ENCODE results near the gene TYMS. TPM values are rescaled to one million over a fixed set of nuclear protein-coding genes. Genes with fewer than 3 reads are reported as not detected.

Gene TYMS
- total and polyA plus RNA-seq, 10 donors = 4.4 to 24.7 (median 14.4) TPM

- intact Hi-C loops (cut with DNase I; ENCODE audit: low total_unique reads) = no loop called here
- H3K27ac ChIP-seq = no peak overlapping the region
- no peaks in the 10 kb centered on the region for H3K27me3 ChIP-seq (replicated peaks in 1 of 7)
- H3K4me1 ChIP-seq = peaks cover 0 to 3% (median 0%) of the 10 kb centered on the region in 6 donors
- H3K9me3 ChIP-seq = no peaks in the 10 kb centered on the region
- no peak for DNase-seq
- H3K4me3 ChIP-seq = no peak overlapping the region
- WGBS, 5 donors = 48 to 78% (median 59%) methylated on average over 4 of the region's 4 CpGs
- no peak for TF ChIP-seq POLR2AphosphoS5 (IDR thresholded peaks at IDR 0.05)
- no peak for TF ChIP-seq CTCF (IDR thresholded peaks at IDR 0.05 in 8 of 11, conservative IDR thresholded peaks at IDR 0.05 in 3 of 11)
- no peak for TF ChIP-seq POLR2A (IDR thresholded peaks at IDR 0.05)
- H3K36me3 ChIP-seq = peaks cover 0 to 100% (median 58%) of the 10 kb centered on the region in 6 donors
Observed at GRCh38 chr18:677145-677544, 19.7 kb downstream of the TYMS start.

- no peak for TF ChIP-seq POLR2AphosphoS5 (IDR thresholded peaks at IDR 0.05)
- TF ChIP-seq POLR2A (IDR thresholded peaks at IDR 0.05) = no peak
- no peak for TF ChIP-seq CTCF (IDR thresholded peaks at IDR 0.05 in 8 of 11, conservative IDR thresholded peaks at IDR 0.05 in 3 of 11)
- H3K36me3 ChIP-seq = peaks cover 0 to 100% (median 54%) of the 10 kb centered on the region in 6 donors
- peaks cover 0 to 3% (median 0%) of the 10 kb centered on the region in 6 donors for H3K4me1 ChIP-seq
- no peak overlapping the region for H3K4me3 ChIP-seq
- 89 to 94% (median 93%) methylated on average over 14 of the region's 14 CpGs for WGBS, 5 donors
- no peaks in the 10 kb centered on the region for H3K9me3 ChIP-seq
- no peak overlapping the region for H3K27ac ChIP-seq
- H3K27me3 ChIP-seq (replicated peaks in 1 of 7) = no peaks in the 10 kb centered on the region
- no peak for DNase-seq
- intact Hi-C loops (cut with DNase I; ENCODE audit: low total_unique reads) = no loop called here
Observed at GRCh38 chr18:677951-678381, 20.5 kb downstream of the TYMS start.

GRCh38 chr18:678482-679182, 21.2 kb downstream of the TYMS start:
- Histone ChIP-seq H3K27me3 (replicated peaks in 1 of 7) (no peaks in the 10 kb centered on the region), H3K4me3 (no peak overlapping the region), H3K36me3 (peaks cover 0 to 100% (median 53%) of the 10 kb centered on the region in 6 donors), H3K9me3 (no peaks in the 10 kb centered on the region), H3K4me1 (peaks cover 0 to 3% (median 0%) of the 10 kb centered on the region in 6 donors), H3K27ac (no peak overlapping the region)
- intact Hi-C loops (cut with DNase I; ENCODE audit: low total_unique reads) = no loop called here
- TF ChIP-seq CTCF (IDR thresholded peaks at IDR 0.05 in 8 of 11, conservative IDR thresholded peaks at IDR 0.05 in 3 of 11) (no peak), POLR2A (IDR thresholded peaks at IDR 0.05) (no peak), POLR2AphosphoS5 (IDR thresholded peaks at IDR 0.05) (no peak)
- DNase-seq = no peak
- 89 to 96% (median 94%) methylated on average over 15 of the region's 15 CpGs for WGBS, 5 donors

GRCh38 chr18:679516-679915, 22.1 kb downstream of the TYMS start:
- TF ChIP-seq POLR2A (IDR thresholded peaks at IDR 0.05) (no peak), POLR2AphosphoS5 (IDR thresholded peaks at IDR 0.05) (no peak), CTCF (IDR thresholded peaks at IDR 0.05 in 8 of 11, conservative IDR thresholded peaks at IDR 0.05 in 3 of 11) (no peak)
- H3K9me3 ChIP-seq = no peaks in the 10 kb centered on the region
- 97 to 100% (median 98%) methylated on average over 4 of the region's 4 CpGs for WGBS, 5 donors
- H3K36me3 ChIP-seq = peaks cover 0 to 98% (median 49%) of the 10 kb centered on the region in 6 donors
- H3K4me1 ChIP-seq = peaks cover 0 to 3% (median 0%) of the 10 kb centered on the region in 6 donors
- no peak overlapping the region for H3K27ac ChIP-seq
- intact Hi-C loops (cut with DNase I; ENCODE audit: low total_unique reads) = no loop called here
- no peaks in the 10 kb centered on the region for H3K27me3 ChIP-seq (replicated peaks in 1 of 7)
- H3K4me3 ChIP-seq = no peak overlapping the region
- DNase-seq = no peak
